ENCODE results near the gene SERPINB5.
A peak's percentile ranks its signal among the peaks of the same experiment; 100 is the strongest.

SERPINB5 gene

DNA sequence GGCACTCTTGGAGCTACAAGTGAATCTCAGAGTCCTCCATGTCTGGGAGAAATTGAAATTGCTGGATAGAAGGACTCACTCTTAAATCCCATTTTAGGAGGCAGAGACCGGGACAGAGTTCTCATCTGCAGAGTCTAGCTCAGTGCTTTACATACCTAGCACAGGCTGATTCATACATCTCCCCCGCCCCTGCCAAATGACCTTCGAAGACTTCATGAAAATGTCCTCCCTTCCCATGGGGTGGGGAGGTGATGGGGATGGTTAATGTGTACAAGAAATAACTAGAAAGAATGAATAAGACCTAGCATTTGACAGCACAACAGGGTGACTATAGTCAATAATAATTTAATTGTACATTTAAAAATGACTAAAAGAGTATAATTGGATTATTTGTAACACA is 8.2 kb upstream of the SERPINB5 start:
- DNase-seq (ENCODE audit: extremely low read depth in 1 of 2, low read depth in 1 of 2), result no peak

DNA sequence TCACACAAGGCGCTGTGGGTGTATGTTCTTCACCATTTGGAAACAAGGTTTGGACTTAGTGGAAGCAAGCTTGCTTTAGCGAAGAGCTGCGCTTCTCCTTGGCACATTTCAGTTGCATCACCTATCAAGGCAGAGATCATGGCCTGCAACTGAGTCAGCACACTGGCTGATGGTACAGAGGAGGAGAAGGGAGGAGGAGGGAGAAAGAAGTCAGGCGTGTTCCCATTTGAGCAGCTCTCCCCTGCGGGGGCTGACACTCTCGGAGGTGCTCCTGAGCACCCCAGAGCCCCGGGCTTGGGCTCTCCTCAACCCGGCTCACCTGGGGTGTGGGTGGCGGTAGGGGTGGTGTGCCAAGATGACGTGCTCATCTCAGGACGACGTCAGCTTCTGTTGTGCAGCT is 6.0 kb upstream of the SERPINB5 start:
- no peak for DNase-seq (ENCODE audit: extremely low read depth in 1 of 2, low read depth in 1 of 2)

DNA sequence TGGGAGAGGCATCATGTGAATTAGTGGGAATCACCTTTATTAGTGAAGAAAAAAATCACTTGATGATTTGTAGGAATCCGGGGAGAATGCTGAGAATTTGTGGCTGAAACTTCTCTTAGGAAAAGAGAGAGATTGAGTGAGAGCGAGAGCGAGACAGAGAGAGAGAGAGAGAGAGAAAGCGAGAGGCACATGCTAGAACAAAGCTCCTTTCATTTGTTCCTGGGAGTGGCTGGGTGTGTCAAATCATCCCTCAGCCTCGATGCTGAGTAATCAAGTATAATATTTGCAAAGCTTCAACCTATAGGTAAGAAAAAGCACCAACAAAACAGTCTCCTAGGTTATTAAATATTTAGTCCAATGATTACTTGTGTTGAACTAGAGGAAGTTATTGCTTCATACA is 4.4 kb upstream of the SERPINB5 start:
- no peak for DNase-seq (ENCODE audit: extremely low read depth in 1 of 2, low read depth in 1 of 2)

DNA sequence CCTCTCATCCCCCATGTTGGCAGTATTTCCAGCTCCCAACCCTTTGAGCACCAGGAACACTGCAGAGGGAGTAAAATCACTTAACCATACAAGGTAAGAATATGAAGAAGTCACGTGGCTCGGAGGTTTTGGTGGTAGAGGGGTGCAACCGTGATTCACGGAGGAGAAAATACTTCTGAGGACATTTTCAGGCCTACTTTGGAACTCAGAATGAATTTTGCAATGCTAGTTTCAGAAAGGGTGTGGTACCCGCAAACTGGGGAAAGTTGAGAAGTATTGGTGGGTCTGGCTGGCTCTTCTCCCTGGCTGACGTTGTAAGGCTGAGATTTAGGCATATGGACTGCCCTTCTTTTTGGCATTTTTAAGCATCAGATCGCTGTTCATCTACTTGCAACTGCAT is 442 bp downstream of the SERPINB5 start:
- DNase-seq (ENCODE audit: extremely low read depth in 1 of 2, low read depth in 1 of 2), result no peak

DNA sequence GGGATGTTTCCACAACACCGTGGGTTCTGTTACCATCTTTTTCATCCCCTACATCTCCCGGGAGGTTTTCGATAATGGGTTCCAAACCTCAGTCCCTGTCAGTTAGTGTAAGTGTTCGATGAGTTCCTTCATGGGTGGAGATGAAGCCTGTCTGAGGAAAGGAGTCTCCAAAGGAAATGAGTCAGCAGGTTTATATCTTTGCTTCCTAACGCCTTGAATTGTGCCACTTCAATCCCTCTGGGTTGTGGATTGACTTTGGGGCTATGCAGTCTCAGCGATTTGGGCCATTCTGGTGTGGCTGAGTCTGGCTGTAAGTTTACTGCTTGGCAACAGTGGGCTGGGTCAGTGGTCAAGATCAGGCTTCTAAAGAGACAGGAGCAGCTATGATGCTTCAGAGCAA is 1.2 kb downstream of the SERPINB5 start:
- DNase-seq (ENCODE audit: extremely low read depth in 1 of 2, low read depth in 1 of 2), result no peak

DNA sequence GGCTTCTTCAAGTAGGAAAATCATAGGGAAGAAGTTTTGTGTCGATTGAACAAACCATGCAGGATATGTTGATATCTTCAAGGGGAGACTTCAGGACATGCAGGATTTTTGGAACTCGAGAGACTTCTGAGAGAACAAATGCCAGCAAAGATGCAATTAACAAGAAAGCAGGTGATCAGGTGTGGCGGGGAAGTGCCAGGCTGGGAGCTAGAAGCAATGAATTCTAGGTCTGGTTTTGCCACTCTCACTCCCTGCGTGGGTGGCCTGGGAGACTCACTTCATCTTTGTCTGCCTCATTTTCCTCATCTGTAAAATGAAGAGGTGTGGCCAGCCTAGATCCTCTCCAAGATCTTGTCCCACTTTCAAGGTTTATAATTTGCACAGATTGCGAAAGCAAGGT is 3.1 kb downstream of the SERPINB5 start:
- no peak for DNase-seq (ENCODE audit: extremely low read depth in 1 of 2, low read depth in 1 of 2)

DNA sequence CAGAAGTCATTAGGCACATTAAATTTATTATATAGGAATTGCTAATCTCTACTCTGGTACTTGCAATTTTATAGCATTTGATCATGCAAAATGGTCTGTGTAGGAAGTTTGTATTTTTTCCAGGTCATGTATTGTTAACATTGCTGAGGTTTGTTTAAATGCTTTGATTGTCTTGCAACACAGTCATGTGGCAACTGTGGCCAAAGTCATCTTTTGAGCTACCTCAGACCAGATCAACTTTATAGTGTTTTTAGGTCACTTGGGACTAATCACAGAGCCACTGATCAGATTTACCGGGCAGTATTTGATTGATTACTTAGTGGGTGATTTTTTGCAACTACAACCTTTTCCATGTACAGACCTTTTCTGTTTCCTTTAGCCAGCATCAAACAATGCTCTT is 3.7 kb downstream of the SERPINB5 start:
- no peak for DNase-seq (ENCODE audit: extremely low read depth in 1 of 2, low read depth in 1 of 2)

DNA sequence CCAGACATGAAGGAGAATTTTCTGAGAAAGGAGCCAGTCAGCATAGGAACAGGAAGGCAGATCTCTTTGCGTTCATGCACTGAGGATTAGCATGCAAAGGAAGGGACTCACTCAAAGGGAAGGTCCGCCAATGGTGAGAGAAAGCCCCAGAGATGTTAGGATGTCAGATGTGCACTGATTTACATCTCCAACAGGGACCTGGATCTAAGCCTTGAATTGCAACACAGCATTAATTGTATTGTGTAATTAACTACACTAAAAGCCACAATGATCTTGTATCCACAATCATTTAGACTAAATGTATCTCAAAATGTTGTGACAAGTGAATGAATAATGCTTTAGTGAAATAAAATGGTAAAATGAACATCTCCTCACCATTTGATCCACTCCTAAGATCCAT is 4.2 kb downstream of the SERPINB5 start:
- DNase-seq (ENCODE audit: extremely low read depth in 1 of 2, low read depth in 1 of 2), result no peak

DNA sequence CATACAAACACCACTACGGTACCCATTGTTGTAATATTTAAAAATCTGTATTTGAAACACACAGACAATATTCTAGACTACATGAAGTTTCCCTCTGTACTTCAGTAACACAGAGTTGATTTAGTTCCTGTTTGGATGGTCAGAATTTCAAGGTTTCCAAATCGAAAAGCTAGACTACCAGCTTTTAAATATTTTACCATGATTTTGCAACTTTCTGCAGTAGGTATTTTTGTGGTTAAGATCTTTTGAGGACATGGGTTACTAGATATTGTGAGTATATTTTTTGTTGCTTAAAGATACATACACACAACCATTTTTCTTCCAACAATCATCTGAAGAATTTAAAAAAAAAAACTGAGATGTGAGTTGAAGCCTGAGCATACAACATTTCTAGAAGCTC is 10.9 kb downstream of the SERPINB5 start:
- no peak for DNase-seq (ENCODE audit: extremely low read depth in 1 of 2, low read depth in 1 of 2)

DNA sequence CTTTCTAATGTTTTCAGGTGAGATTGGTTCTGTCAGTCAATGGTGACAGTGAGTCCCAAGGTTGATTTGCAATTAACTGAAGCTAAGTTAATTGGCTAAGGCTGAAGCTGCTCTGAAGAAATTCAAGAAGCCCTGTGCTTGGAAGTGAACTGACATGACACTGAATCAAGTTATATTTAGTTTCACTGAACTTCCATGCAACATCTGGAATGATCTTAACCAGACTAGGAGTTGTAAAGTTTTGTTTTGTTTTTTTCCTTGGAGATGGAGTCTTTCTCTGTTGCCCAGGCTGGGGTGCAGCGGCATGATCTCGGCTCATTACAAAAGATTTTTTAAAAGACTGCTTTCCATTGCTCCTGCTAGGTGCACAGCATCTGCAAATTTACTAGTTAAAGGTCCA is 11.4 kb downstream of the SERPINB5 start:
- no peak for DNase-seq (ENCODE audit: extremely low read depth in 1 of 2, low read depth in 1 of 2)

DNA sequence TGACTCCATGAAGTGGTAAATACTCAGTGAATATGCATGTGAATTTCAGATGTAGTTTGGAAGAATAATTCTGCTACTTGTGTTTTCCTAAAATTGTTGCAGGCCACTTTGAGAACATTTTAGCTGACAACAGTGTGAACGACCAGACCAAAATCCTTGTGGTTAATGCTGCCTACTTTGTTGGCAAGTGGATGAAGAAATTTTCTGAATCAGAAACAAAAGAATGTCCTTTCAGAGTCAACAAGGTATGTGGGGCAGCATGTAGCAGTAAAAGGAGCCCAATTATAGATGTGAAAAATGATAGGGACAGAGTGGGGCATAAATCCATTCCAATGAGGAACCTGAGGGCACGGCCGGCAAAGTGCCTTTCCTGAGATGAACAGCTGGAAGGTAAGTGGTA is 16.1 kb downstream of the SERPINB5 start:
- DNase-seq (ENCODE audit: extremely low read depth in 1 of 2, low read depth in 1 of 2), result no peak

DNA sequence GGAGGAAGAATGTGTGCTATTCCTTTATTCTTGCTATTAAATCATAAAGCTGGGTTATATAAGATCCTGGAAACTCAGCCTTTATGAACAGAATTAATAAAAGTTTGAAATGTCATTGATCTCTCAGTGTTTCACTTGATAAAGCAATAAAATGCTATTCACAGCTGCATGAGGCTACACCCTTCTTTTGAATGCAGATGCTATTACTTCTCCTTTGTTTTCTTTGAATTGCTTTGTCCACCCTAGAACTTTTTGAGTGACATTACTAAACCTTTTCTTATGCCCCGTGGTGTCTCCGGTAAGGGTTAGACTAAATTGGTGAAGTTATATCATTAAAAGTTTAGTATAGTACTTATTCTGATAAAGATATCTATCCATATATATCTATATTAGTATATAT is 18.9 kb downstream of the SERPINB5 start:
- DNase-seq (ENCODE audit: extremely low read depth in 1 of 2, low read depth in 1 of 2), result no peak

DNA sequence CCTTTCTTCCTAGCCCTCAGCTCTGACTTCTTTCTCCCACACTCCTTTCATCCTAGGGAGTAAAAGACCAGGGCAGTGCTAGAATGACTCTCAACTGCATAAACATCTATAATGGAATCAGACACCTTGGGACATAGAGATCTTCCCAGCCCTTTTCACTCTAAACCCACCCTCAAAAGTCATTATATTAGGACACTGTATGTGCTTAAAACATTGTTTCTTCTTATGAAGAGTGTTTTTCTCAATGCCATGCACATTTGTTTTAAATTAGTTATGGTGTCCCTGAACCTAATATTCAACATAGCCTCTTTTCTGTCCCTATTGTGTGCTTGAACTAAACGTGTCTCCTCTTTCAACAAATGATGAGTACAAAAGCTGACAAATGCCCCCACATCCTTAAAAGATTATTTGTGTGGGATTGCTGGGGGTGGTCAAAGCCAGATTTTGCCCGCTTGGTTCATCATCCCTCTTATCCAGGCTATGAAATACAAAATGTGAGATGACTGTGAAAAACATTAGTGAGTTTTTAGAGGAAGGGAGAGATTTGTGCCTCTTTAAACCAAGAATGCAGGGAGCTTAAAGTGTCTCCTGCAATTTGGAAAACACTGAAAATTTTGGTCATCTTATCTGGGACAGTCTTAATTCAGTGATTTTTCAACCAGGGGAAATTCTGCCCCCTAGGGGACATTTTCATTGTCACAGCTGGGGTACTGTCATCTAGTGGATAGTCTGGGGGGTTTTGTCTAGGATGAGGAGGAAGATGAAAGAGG is 29.0 kb downstream of the SERPINB5 start:
- DNase-seq (ENCODE audit: extremely low read depth in 1 of 2, low read depth in 1 of 2), result no peak

DNA sequence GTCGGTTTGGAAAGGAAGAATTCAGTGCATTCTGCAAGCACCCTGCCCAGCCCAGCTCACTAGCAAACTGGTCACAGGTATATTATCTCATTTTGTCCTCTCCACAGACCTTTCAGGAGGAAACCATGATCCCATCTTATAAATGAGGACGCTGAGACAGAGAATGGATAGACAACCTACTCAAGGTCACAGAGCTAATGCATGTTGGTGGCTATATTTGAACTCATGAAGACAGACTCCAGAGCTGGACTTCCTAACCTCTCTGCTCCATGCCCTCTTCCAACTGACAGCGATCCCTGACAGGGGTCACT is 29.5 kb downstream of the SERPINB5 start:
- DNase-seq (ENCODE audit: extremely low read depth in 1 of 2, low read depth in 1 of 2), result no peak

DNA sequence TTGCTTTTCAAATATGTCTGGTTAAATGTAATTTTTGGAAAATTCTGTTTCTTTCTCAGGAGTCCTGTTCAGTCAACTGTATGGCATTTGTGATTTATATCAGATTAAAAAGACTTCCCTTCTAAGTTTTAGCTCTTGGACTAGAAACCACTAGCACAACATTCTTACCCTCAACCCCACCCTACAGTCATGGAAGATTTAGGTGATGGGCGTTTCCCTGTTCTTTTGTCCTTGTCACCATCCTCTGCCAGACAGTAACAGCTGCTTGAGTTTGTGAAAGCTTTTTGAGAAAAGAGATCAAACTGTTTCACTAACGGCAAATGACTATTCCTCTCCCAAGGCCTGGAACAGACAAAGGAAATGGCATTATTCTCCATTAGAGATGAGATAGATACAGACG is 31.8 kb downstream of the SERPINB5 start:
- DNase-seq (ENCODE audit: extremely low read depth in 1 of 2, low read depth in 1 of 2), result no peak

DNA sequence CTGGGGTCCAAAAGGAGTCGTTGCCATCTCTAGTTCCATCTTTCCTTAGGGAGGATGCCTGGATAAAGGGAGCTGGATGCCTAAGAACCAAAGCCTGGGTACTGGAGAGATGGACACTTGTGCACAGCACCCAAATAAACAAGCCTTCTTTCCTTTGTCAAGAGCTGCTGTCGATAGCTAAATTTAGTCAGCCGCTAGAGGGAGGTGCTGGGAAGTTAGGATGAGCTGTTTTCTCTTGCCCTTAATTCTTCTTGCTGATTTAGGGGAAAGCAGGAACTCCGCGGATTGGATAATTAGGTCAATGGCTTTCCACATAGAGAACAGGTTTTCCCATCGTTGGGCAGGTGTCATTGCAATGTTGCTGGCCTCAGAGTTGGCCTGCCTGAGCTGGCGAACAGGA is 34.5 kb downstream of the SERPINB5 start:
- no peak for DNase-seq (ENCODE audit: extremely low read depth in 1 of 2, low read depth in 1 of 2)

DNA sequence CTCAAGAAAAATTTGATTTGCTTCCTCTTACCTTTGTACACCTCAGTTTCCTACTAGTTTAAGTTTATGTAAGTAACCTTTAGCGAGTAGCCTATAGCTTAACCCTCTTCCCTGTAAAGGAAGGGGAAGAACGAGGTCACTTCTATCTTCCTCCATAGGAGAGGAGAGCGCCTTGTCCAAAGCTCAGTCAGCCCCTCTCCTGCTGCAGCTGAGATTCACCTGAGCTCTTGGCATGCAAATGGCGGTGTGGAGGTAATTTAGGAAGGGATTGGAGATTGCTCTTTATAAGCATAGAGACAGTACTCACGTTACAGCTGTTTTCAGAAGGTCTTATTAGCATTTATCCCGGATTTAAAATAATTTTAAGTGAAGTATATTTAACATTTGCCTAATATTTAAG is 37.6 kb downstream of the SERPINB5 start:
- no peak for DNase-seq (ENCODE audit: extremely low read depth in 1 of 2, low read depth in 1 of 2)

DNA sequence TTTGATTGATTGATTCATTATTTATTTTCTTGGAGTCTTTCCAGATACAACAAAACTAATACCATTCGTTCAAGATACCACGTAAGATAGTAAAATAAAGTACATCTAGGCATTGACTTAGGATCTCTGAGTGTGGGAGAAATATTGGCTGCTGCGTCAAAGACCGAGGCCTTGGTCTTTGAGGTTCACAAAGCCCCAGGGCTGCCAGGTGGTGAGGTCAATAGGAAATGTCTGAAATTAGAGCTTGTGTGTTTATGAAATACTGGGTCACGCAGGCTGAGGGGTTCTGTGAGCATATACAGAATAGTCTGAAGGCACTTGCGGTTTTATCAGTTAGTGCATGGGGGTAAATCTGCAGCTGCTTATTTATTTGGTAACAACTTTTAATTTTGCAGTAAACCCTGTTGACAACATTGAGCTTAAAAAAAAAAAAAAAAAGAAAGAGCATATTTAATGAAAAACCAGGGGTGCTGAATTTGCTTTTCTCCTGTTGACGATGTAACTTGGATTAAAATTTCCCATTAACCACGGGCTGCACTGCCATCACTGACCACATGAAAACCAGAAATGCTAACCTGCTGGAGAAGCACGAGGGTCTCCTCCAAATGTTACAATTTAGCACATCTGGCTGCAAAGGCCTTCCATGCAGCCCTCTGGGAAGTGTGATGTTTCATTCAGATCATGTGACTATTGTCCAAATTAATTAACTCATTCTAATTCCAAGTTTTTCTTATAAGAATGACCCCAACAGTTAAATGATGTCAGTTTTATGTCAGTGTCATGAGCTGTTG is 38.3 kb downstream of the SERPINB5 start:
- no peak for DNase-seq (ENCODE audit: extremely low read depth in 1 of 2, low read depth in 1 of 2)

DNA sequence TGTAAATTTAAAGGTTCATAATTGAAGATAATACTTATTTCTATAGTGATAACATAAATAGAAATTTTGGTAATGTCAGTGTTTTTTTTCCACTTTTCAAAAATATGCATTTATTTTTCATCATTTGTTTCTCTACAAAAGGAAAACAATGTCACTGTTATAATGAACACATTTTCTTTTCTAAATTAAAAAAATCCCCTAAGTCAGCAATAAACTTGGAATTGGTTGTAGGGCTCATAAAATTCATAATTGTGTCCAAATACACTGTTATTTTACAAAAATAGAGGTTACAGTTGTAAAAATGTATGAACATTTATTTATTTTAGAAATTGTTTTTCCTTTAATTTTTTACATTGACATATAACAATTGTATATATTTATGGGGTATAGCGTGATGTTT is 39.0 kb downstream of the SERPINB5 start:
- DNase-seq (ENCODE audit: extremely low read depth in 1 of 2, low read depth in 1 of 2), result no peak

DNA sequence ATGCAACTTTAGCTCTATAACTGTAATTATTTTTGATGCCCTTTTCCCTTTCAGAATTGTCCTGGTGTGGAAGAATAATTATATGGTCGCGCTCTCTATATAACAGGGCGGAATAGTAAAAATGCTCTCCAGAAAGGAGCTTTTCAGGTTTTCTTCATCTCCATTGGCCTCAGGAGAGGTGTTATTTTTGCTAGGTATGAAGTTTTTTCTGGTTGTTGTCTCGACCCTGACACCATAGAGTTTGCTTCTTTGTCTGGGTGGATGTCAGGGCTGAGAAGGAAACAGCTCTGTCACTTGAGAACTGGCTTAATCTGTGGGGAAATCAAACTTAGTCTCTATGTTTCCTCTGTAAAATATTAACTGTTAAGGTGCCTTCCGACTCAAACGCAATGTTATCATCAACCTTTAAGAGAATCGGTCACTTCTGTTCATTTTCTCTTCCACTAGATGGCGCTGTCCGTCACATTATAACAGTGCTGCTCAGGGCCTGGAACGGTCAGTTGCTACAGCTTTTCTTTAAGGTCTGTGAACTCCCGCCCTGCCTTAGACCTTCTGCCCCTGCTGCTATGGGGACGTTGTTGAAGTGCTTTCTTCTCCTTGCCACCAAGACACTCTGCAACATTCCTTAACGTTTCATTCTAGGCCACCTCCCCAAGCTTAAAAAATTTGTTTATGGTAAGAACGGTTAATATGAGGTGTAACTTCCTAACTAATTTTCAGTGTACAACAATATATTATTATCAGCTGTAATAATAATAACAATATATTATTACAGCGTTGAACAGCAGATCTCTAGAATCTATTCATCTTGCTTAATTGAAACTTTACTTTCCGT is 41.6 kb downstream of the SERPINB5 start:
- DNase-seq (ENCODE audit: extremely low read depth in 1 of 2, low read depth in 1 of 2), result peak in 1 of 2 donors; percentile 19

DNA sequence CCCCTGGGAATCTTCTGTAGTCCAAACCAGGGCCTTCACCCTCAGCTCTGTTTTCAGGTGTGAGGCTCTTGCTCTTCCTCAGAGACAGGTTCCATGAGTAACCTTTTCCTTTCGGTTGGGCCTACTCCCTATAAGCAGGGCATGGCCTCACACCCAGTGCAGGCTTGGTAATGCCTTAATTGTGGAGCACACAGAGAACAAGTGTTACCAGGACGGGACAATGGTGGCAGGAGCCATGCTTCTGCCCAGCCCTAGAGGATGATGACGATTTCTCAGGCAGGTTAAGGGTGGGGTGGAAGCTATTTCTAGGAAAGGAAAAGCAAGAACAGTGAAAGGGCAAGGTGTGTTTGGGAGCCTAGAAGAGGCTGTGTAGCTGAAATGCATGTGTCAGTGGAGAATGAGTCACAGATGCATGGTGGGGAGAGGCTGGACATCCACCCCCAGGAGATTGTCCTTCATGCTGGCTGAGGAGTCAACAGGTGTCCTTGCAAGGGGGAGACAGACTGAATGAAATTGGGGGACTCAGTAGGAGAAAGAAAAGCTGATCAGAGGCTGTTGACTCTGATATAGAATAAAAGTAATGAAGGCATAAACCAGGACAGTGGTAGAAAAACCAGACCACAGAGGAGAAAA is 43.4 kb downstream of the SERPINB5 start:
- no peak for DNase-seq (ENCODE audit: extremely low read depth in 1 of 2, low read depth in 1 of 2)
